PFSK-1 (cell line): ENCODE measurements around the gene C9orf152.

Experiments used
- POLR2AphosphoS5 ChIP-seq: IDR thresholded peaks from 2 replicates; pipeline ENCODE4 v1.6.1; 2012; ENCODE audit warnings: low read depth, mild to moderate bottlenecking, control low read depth, low read length, moderate library complexity
- SIN3A ChIP-seq: IDR thresholded peaks from 2 replicates; pipeline ENCODE4 v1.6.1; 2012; ENCODE audit warnings: mild to moderate bottlenecking, low read length, moderate library complexity, borderline replicate concordance; ENCODE audit not compliant: insufficient read depth
- TAF1 ChIP-seq: IDR thresholded peaks from 2 replicates; pipeline ENCODE4 v1.6.1; 2012; ENCODE audit warnings: low read length, control low read depth, borderline replicate concordance; ENCODE audit not compliant: insufficient read depth
- TF ChIP-seq, protein P1 (sequence below), 2 experiments: IDR thresholded peaks; 2 replicates each; pipeline versions ENCODE4 v1.6.1 to v1.8.0; 2011 to 2012; ENCODE audit warnings: low read depth in 2 of 2, low read length in 2 of 2, control low read depth in 1 of 2, inconsistent platforms in 1 of 2, mild to moderate bottlenecking in 1 of 2, moderate library complexity in 1 of 2; ENCODE audit not compliant: insufficient read depth in 1 of 2

DNA sequence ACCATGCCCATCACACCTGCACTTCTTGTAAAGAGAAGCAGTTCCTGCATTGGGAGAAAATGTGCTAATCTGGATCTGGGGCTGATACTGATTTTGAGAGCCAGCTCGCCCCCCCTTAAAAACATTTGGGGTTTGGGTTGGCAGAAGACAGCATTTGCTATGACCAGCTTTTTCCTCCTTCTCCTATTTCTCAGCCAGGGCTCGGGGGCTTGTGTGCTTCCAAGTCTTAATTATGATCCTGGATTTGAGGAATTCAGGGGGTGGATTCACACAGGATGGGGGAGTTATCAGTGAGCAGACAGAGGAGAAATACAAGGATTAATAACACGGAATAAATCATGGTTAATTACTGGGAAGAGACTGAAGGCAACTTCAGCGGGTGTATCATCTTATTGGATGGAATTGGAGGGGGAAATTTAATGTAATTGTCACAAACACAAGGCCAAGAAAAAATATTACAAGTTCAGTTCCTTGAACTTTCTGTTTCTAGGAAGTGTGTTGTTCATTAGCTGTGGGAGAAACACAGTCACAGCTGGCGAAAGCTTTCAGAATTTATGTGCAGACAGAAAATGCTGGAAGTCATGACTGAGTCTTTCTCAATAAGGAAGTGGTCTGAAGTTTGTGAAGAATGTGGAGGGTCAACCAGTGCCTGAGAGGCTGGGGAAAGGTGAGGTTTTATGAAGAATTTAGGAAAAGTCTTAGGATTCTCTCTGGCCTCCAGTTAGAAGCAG, 15.3 kb downstream of the C9orf152 start:
- TF ChIP-seq, protein P1, sequence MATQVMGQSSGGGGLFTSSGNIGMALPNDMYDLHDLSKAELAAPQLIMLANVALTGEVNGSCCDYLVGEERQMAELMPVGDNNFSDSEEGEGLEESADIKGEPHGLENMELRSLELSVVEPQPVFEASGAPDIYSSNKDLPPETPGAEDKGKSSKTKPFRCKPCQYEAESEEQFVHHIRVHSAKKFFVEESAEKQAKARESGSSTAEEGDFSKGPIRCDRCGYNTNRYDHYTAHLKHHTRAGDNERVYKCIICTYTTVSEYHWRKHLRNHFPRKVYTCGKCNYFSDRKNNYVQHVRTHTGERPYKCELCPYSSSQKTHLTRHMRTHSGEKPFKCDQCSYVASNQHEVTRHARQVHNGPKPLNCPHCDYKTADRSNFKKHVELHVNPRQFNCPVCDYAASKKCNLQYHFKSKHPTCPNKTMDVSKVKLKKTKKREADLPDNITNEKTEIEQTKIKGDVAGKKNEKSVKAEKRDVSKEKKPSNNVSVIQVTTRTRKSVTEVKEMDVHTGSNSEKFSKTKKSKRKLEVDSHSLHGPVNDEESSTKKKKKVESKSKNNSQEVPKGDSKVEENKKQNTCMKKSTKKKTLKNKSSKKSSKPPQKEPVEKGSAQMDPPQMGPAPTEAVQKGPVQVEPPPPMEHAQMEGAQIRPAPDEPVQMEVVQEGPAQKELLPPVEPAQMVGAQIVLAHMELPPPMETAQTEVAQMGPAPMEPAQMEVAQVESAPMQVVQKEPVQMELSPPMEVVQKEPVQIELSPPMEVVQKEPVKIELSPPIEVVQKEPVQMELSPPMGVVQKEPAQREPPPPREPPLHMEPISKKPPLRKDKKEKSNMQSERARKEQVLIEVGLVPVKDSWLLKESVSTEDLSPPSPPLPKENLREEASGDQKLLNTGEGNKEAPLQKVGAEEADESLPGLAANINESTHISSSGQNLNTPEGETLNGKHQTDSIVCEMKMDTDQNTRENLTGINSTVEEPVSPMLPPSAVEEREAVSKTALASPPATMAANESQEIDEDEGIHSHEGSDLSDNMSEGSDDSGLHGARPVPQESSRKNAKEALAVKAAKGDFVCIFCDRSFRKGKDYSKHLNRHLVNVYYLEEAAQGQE (IDR thresholded peaks at IDR 0.05; ENCODE audit: insufficient read depth in 1 of 2, low read depth in 2 of 2, low read length in 2 of 2): no peak
- TF ChIP-seq POLR2AphosphoS5 (no peak), TAF1 (no peak), SIN3A (no peak)
